Breast epithelium (tissue), 4 donors: Measurements from ENCODE around the gene COPG2. TPM values are rescaled to one million over a fixed set of nuclear protein-coding genes. Genes with fewer than 3 reads are reported as not detected.
A peak's percentile ranks its signal among the peaks of the same experiment; 100 is the strongest.

Experiments used
- DNase-seq, 2 donors: peaks; one replicate each; pipeline ENCODE4 v3.0.0-alpha.2; 2019; ENCODE audit warnings: low spot score in 2 of 2
- H3K27ac ChIP-seq, 2 donors: fragments of 200-600 bp; sonication (generic) in 1 of 2; one replicate each; pipeline ENCODE4 v1.5.1; 2016 to 2019; ENCODE audit warnings: mild to moderate bottlenecking in 1 of 2
- H3K27me3 ChIP-seq, 2 donors: fragments of 200-600 bp; sonication (generic) in 1 of 2; one replicate each; pipeline versions ENCODE4 v1.5.1 to v1.6.0; 2017 to 2019; ENCODE audit warnings: control low read depth in 1 of 2, mild to moderate bottlenecking in 1 of 2
- H3K36me3 ChIP-seq: fragments of 200-600 bp; one replicate; pipeline ENCODE4 v1.5.1; 2019
- H3K4me1 ChIP-seq, 2 donors: fragments of 200-600 bp; sonication (generic); one replicate each; pipeline ENCODE4 v1.5.1; 2016 to 2019; ENCODE audit warnings: control low read depth in 1 of 2
- H3K4me3 ChIP-seq, 3 donors: fragments of 200-600 bp; sonication (generic); 1 replicate in 2 of 3; 2 replicates in 1 of 3; pipeline ENCODE4 v1.5.1; 2016 to 2019; ENCODE audit warnings: mild to moderate bottlenecking in 3 of 3, moderate library complexity in 2 of 3
- H3K9me3 ChIP-seq, 2 donors: fragments of 200-600 bp; sonication (generic) in 1 of 2; one replicate each; pipeline ENCODE4 v1.5.1; 2016 to 2019; ENCODE audit warnings: control low read depth in 1 of 2
- CTCF ChIP-seq, 3 donors: fragments of 450-650 bp; IDR thresholded peaks; one replicate each; pipeline ENCODE4 v1.5.1; 2016 to 2017; ENCODE audit warnings: antibody characterized with exemption in 3 of 3, mild to moderate bottlenecking in 3 of 3, moderate library complexity in 3 of 3
- POLR2A ChIP-seq: fragments of 450-650 bp; IDR thresholded peaks from one replicate; pipeline ENCODE4 v1.6.1; 2016; ENCODE audit warnings: antibody characterized with exemption, mild to moderate bottlenecking, moderate library complexity
- POLR2AphosphoS5 ChIP-seq, 3 donors: sonication (generic); formaldehyde crosslinking; IDR thresholded peaks; one replicate each; pipeline ENCODE4 v1.6.1; 2017; ENCODE audit warnings: antibody characterized with exemption in 3 of 3
- intact Hi-C: fragments of 100-400 bp; cut with DNase I; formaldehyde crosslinking; loops from one replicate; pipeline ENCODE4 v1.15.1; 2023; ENCODE audit warnings: low total_unique reads
- total RNA-seq, 3 donors: library from RNA; depleted of rRNA; stranded (reverse); fragments of >200 nt; gene quantifications; one replicate each; pipeline ENCODE4 v1.1.0, GENCODE V29; 2016

COPG2 gene
- total RNA-seq: 10 to 100 TPM; 21.3 to 37.8 (median 27.2) TPM

- TF ChIP-seq CTCF (IDR thresholded peaks at IDR 0.05) (no peak), POLR2AphosphoS5 (IDR thresholded peaks at IDR 0.05) (peak in 2 of 3 donors; percentile 60 to 67), POLR2A (no peak)
- Histone ChIP-seq H3K4me1 (no peaks in the 10 kb centered on the region), H3K9me3 (no peaks in the 10 kb centered on the region), H3K27me3 (no peaks in the 10 kb centered on the region), H3K4me3 (peak within 1 kb of the TSS; percentile 61 to 79 (median 79)), H3K36me3 (no peaks in the 10 kb centered on the region), H3K27ac (peak within 1 kb of the TSS; percentile 84 to 86)
- DNase-seq: peak; percentile 60 to 75
- intact Hi-C loops: no loop called here
Measured at GRCh38 chr7:130668258-130669084, at the start of gene COPG2. TSS of gene COPG2 (minus strand) at chr7:130668748. CDS start at chr7:130668668, 80 bp downstream.

GRCh38 chr7:130712416-130712815 lies 43.9 kb upstream of the COPG2 start:
- DNase-seq: no peak
- H3K36me3 ChIP-seq: no peaks in the 10 kb centered on the region
- no peaks in the 10 kb centered on the region for H3K4me1 ChIP-seq
- no peak for TF ChIP-seq POLR2AphosphoS5 (IDR thresholded peaks at IDR 0.05)
- intact Hi-C loops: no loop called here
- no peaks in the 10 kb centered on the region for H3K9me3 ChIP-seq
- H3K4me3 ChIP-seq: no peak overlapping the region
- no peak overlapping the region for H3K27ac ChIP-seq
- H3K27me3 ChIP-seq: no peaks in the 10 kb centered on the region

- TF ChIP-seq CTCF (IDR thresholded peaks at IDR 0.05) (no peak), POLR2A (no peak), POLR2AphosphoS5 (IDR thresholded peaks at IDR 0.05) (no peak)
- H3K4me3 ChIP-seq: no peak overlapping the region
- intact Hi-C loops: no loop called here
- H3K9me3 ChIP-seq: peaks cover 0 to 10% of the 10 kb centered on the region in 2 donors
- H3K27me3 ChIP-seq: no peaks in the 10 kb centered on the region
- no peaks in the 10 kb centered on the region for H3K36me3 ChIP-seq
- no peaks in the 10 kb centered on the region for H3K4me1 ChIP-seq
- no peak overlapping the region for H3K27ac ChIP-seq
- DNase-seq: no peak
Measured at GRCh38 chr7:130708766-130709165, 40.2 kb upstream of the COPG2 start.

GRCh38 chr7:130708001-130708400 lies 39.5 kb upstream of the COPG2 start:
- intact Hi-C loops: no loop called here
- DNase-seq: no peak
- H3K27me3 ChIP-seq: no peaks in the 10 kb centered on the region
- H3K4me3 ChIP-seq: no peak overlapping the region
- no peaks in the 10 kb centered on the region for H3K36me3 ChIP-seq
- H3K9me3 ChIP-seq: peaks cover 0 to 10% of the 10 kb centered on the region in 2 donors
- H3K4me1 ChIP-seq: no peaks in the 10 kb centered on the region
- no peak overlapping the region for H3K27ac ChIP-seq
- TF ChIP-seq POLR2AphosphoS5 (IDR thresholded peaks at IDR 0.05) (no peak), POLR2A (no peak), CTCF (IDR thresholded peaks at IDR 0.05) (no peak)

GRCh38 chr7:130703851-130704250 lies 35.3 kb upstream of the COPG2 start:
- Histone ChIP-seq H3K36me3 (no peaks in the 10 kb centered on the region), H3K4me1 (no peaks in the 10 kb centered on the region), H3K4me3 (no peak overlapping the region), H3K27ac (no peak overlapping the region), H3K9me3 (peaks cover 0 to 10% of the 10 kb centered on the region in 2 donors), H3K27me3 (no peaks in the 10 kb centered on the region)
- DNase-seq: no peak
- intact Hi-C loops: no loop called here
- TF ChIP-seq POLR2A: no peak
- TF ChIP-seq POLR2AphosphoS5 (IDR thresholded peaks at IDR 0.05): no peak
- no peak for TF ChIP-seq CTCF (IDR thresholded peaks at IDR 0.05)
